ENCODE measurements around the gene BCL7A. TPM values are rescaled to one million over a fixed set of nuclear protein-coding genes. Genes with fewer than 3 reads are reported as not detected.

Gene BCL7A
- 9.3 to 13.5 TPM (median 12.8 TPM) in 5 replicates for total RNA-seq (2022; extraction: Qiagen RNA extraction; ENCODE audit: low read depth)

GRCh38 chr12:122021822-122022392, at the start of gene BCL7A:
Gene BCL7A, plus strand, starts transcription at chr12:122021884. Its CDS starts 208 bp downstream, at chr12:122022092.

DNA sequence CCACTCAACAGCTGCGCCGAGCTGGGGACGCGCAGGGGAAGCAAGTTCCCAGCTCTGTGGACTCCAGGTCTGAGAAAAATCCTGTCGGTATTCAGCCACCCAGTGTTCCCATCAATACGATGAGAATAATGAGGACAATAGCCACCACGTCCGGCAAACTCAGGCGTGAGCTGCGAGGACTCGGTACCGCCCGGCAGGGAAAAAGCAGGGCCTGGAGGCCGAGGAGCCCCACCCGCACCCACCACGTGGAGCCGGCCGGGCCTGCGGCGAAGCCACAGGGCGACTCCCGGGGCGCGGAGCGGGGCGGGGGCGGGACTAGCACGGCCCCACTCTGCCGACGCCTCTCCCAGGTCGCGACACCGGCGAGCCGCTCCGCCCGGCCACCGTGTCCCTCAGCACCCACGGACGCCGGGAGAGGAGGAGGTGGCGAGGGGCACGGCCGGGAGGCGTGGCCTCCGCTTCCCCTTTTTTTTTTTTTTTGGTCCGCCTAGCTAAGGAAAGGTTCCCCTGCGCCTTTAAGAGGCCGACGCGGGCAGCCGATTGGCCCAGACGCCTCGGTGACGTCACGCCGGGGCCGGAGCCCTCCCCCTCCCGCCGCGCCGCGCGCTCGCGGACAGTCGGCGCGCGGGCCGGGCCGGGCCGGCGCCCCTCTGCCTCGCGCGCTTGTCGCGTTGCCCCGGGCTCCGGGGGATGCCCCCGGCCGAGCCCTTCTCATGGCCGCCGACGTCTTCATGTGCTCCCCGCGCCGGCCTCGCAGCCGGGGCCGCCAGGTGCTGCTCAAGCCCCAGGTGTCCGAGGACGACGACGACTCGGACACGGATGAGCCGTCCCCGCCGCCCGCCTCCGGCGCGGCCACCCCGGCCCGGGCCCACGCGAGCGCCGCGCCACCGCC, 56.7 kb downstream of the BCL7A start, which contains the start of gene MLXIP:
TSS of gene MLXIP (plus strand) at position 616 of the 892 bp plus-strand sequence. CDS start at position 714, 98 bp downstream.

Other genes with a start within 250 kb of the BCL7A start
- gene RHOF, start 228.2 kb upstream of the BCL7A start, total RNA-seq (2022; extraction: Qiagen RNA extraction; ENCODE audit: low read depth) = 163 to 224 TPM (median 192 TPM) in 5 replicates
- 11.4 to 15.8 TPM (median 14.5 TPM) in 5 replicates for gene SETD1B, start 217.9 kb upstream of the BCL7A start, total RNA-seq (2022; extraction: Qiagen RNA extraction; ENCODE audit: low read depth)
- gene HPD, start 163.0 kb upstream of the BCL7A start, total RNA-seq (2022; extraction: Qiagen RNA extraction; ENCODE audit: low read depth) = 1.1 to 2.0 TPM (median 1.6 TPM) in 5 replicates
- gene PSMD9, start 133.1 kb upstream of the BCL7A start, total RNA-seq (2022; extraction: Qiagen RNA extraction; ENCODE audit: low read depth) = 120 to 168 TPM (median 124 TPM) in 5 replicates
- gene CFAP251, start 103.3 kb upstream of the BCL7A start, total RNA-seq (2022; extraction: Qiagen RNA extraction; ENCODE audit: low read depth) = 0.85 to 1.7 TPM (median 0.95 TPM) in 5 replicates
- gene MLXIP, start 56.9 kb downstream of the BCL7A start, total RNA-seq (2022; extraction: Qiagen RNA extraction; ENCODE audit: low read depth) = 22.7 to 34.2 TPM (median 27.3 TPM) in 5 replicates
- gene IL31, start 152.3 kb downstream of the BCL7A start, total RNA-seq (2022; extraction: Qiagen RNA extraction; ENCODE audit: low read depth) = not detected in 5 replicates
- gene LRRC43, start 161.2 kb downstream of the BCL7A start, total RNA-seq (2022; extraction: Qiagen RNA extraction; ENCODE audit: low read depth) = 0.10 to 0.27 TPM (median 0.14 TPM) in 3 of 5 replicates, not detected in the others
- gene B3GNT4, start 181.8 kb downstream of the BCL7A start, total RNA-seq (2022; extraction: Qiagen RNA extraction; ENCODE audit: low read depth) = 0.21 to 0.80 TPM (median 0.53 TPM) in 5 replicates
- gene DIABLO, start 204.2 kb downstream of the BCL7A start, total RNA-seq (2022; extraction: Qiagen RNA extraction; ENCODE audit: low read depth) = 69.3 to 78.3 TPM (median 74.1 TPM) in 5 replicates
- gene VPS33A, start 244.6 kb downstream of the BCL7A start, total RNA-seq (2022; extraction: Qiagen RNA extraction; ENCODE audit: low read depth) = 17.5 to 20.6 TPM (median 19.6 TPM) in 5 replicates